HepG2 (cell line): ENCODE measurements around the gene MAP3K7CL. TPM values are rescaled to one million over a fixed set of nuclear protein-coding genes. Genes with fewer than 3 reads are reported as not detected.
A peak's percentile ranks its signal among the peaks of the same experiment; 100 is the strongest.

Source experiments
- CCDC6 ChIP-seq: sonication (generic); formaldehyde crosslinking; IDR thresholded peaks from 2 replicates; pipeline ENCODE4 v1.8.1; 2022; ENCODE audit warnings: mild to moderate bottlenecking, missing genetic modification reagents, moderate library complexity
- CEBPG ChIP-seq: IDR thresholded peaks from 2 replicates; pipeline ENCODE4 v1.6.1; 2016
- FOXA3 ChIP-seq: IDR thresholded peaks from 2 replicates; pipeline ENCODE4 v1.6.1; 2016; ENCODE audit warnings: missing genetic modification reagents, missing compliant biosample characterization
- FOXK2 ChIP-seq: fragments of 450-650 bp; IDR thresholded peaks from 2 replicates; pipeline ENCODE4 v1.6.1; 2016
- GLI4 ChIP-seq: sonication (generic); formaldehyde crosslinking; IDR thresholded peaks from 2 replicates; pipeline ENCODE4 v1.5.1; 2020; ENCODE audit warnings: missing genetic modification reagents, mild to moderate bottlenecking, moderate library complexity, borderline replicate concordance
- HNRNPLL ChIP-seq: fragments of 200-400 bp; formaldehyde crosslinking; IDR thresholded peaks from 2 replicates; pipeline ENCODE4 v1.6.1; 2017; ENCODE audit warnings: mild to moderate bottlenecking, low read depth, low read length; ENCODE audit not compliant: poor library complexity, severe bottlenecking
- IRF2 ChIP-seq: IDR thresholded peaks from 2 replicates; pipeline ENCODE4 v1.6.1; 2018; ENCODE audit warnings: missing genetic modification reagents, missing compliant biosample characterization
- JDP2 ChIP-seq: sonication (generic); formaldehyde crosslinking; IDR thresholded peaks from 2 replicates; pipeline ENCODE4 v1.8.1; 2022; ENCODE audit warnings: missing genetic modification reagents, borderline replicate concordance
- KDM5A ChIP-seq: fragments of 200-600 bp; sonication (generic); IDR thresholded peaks from 2 replicates; pipeline ENCODE4 v1.7.0; 2018; ENCODE audit warnings: antibody characterized with exemption, mild to moderate bottlenecking, low read length, borderline replicate concordance
- NFRKB ChIP-seq: fragments of 450-650 bp; IDR thresholded peaks from 2 replicates; pipeline ENCODE4 v1.6.1; 2017
- PHF20 ChIP-seq: sonication (generic); formaldehyde crosslinking; IDR thresholded peaks from 2 replicates; pipeline ENCODE4 v1.5.0; 2020; ENCODE audit warnings: mild to moderate bottlenecking, missing genetic modification reagents
- POGZ ChIP-seq: sonication (generic); formaldehyde crosslinking; IDR thresholded peaks from 2 replicates; pipeline ENCODE4 v1.4.0; 2020; ENCODE audit warnings: mild to moderate bottlenecking, missing genetic modification reagents
- RAD21 ChIP-seq: fragments of 450-650 bp; formaldehyde crosslinking; IDR thresholded peaks from 2 replicates; pipeline ENCODE4 v1.5.0; 2020; ENCODE audit warnings: mild to moderate bottlenecking
- RFX3 ChIP-seq: IDR thresholded peaks from 2 replicates; pipeline ENCODE4 v1.6.1; 2016; ENCODE audit warnings: missing biosample characterization, missing genetic modification reagents
- SALL1 ChIP-seq: sonication (generic); formaldehyde crosslinking; IDR thresholded peaks from 2 replicates; pipeline ENCODE4 v1.8.0; 2022; ENCODE audit warnings: mild to moderate bottlenecking, missing genetic modification reagents
- SP1 ChIP-seq, 2 experiments: fragments of 450-650 bp in 1 of 2; sonication (generic) in 1 of 2; formaldehyde crosslinking in 1 of 2; IDR thresholded peaks; 2 replicates each; pipeline versions ENCODE4 v1.4.0 to v1.6.1; 2016 to 2020; ENCODE audit warnings: missing genetic modification reagents in 1 of 2
- TP53 ChIP-seq: sonication (generic); formaldehyde crosslinking; conservative IDR thresholded peaks from 2 replicates; pipeline ENCODE4 v1.4.0; 2020; ENCODE audit warnings: missing genetic modification reagents
- ZFX ChIP-seq: sonication (generic); formaldehyde crosslinking; IDR thresholded peaks from 2 replicates; pipeline ENCODE4 v1.4.0; 2020; ENCODE audit warnings: mild to moderate bottlenecking, low read depth, missing genetic modification reagents, moderate library complexity
- ZNF101 ChIP-seq: sonication (generic); formaldehyde crosslinking; IDR thresholded peaks from 2 replicates; pipeline ENCODE4 v1.4.0; 2020; ENCODE audit warnings: mild to moderate bottlenecking, low read depth, missing genetic modification reagents, borderline replicate concordance
- ZNF253 ChIP-seq: sonication (generic); formaldehyde crosslinking; IDR thresholded peaks from 2 replicates; pipeline ENCODE4 v1.8.0; 2022; ENCODE audit warnings: mild to moderate bottlenecking, missing genetic modification reagents, borderline replicate concordance
- ZNF329 ChIP-seq: sonication (generic); formaldehyde crosslinking; IDR thresholded peaks from 2 replicates; pipeline ENCODE4 v1.9.0; 2021; ENCODE audit warnings: low read depth, mild to moderate bottlenecking, missing genetic modification reagents
- ZNF431 ChIP-seq: sonication (generic); formaldehyde crosslinking; IDR thresholded peaks from 2 replicates; pipeline ENCODE4 v1.9.0; 2022; ENCODE audit warnings: missing genetic modification reagents, low read depth, mild to moderate bottlenecking, borderline replicate concordance
- ZNF484 ChIP-seq: sonication (generic); formaldehyde crosslinking; IDR thresholded peaks from 2 replicates; pipeline ENCODE4 v1.5.1; 2020; ENCODE audit warnings: mild to moderate bottlenecking, low read depth, missing genetic modification reagents, borderline replicate concordance
- ZNF709 ChIP-seq: sonication (generic); formaldehyde crosslinking; IDR thresholded peaks from 2 replicates; pipeline ENCODE4 v1.5.0; 2020; ENCODE audit warnings: mild to moderate bottlenecking, missing genetic modification reagents
- polyA plus RNA-seq, 8 experiments: library from polyadenylated mRNA; depleted of rRNA in 3 of 8; stranded (reverse) in 7 of 8; unstranded in 1 of 8; fragments of >200 nt; fragmentation: Illumina TruSeq in 4 of 8; extraction: Trizol in 4 of 8; gene quantifications; 2 replicates each; pipeline versions ENCODE4 v1.2.1 to v1.2.3, GENCODE V29; 2011 to 2016; ENCODE audit warnings: low read depth in 4 of 8, missing spikeins in 1 of 8, mixed read lengths in 1 of 8; ENCODE audit not compliant: insufficient read depth in 1 of 8
- total RNA-seq, 5 experiments: library from RNA; depleted of rRNA; stranded (reverse); fragments of >200 nt; fragmentation: Illumina TruSeq; extraction: Trizol; gene quantifications; 2 replicates each; pipeline ENCODE4 v1.2.3, GENCODE V29; 2016; ENCODE audit warnings: low read depth in 1 of 5
- TF ChIP-seq, protein P1 (sequence below): sonication (generic); formaldehyde crosslinking; IDR thresholded peaks from 2 replicates; pipeline ENCODE4 v1.5.1; 2020; ENCODE audit warnings: missing genetic modification reagents, mild to moderate bottlenecking, borderline replicate concordance
- TF ChIP-seq, protein P2 (sequence below): sonication (generic); formaldehyde crosslinking; IDR thresholded peaks from 2 replicates; pipeline ENCODE4 v1.8.0; 2022; ENCODE audit warnings: missing genetic modification reagents, mild to moderate bottlenecking, borderline replicate concordance
- TF ChIP-seq, protein P3 (sequence below): IDR thresholded peaks from 2 replicates; pipeline ENCODE4 v1.6.1; 2016
- TF ChIP-seq, protein P4 (sequence below): IDR thresholded peaks from 2 replicates; pipeline ENCODE4 v1.6.1; 2016; ENCODE audit warnings: mild to moderate bottlenecking

The MAP3K7CL gene
- total and polyA plus RNA-seq, 2 of the 13 experiments (the other 11 are each of a cell fraction or from before 2014, with no cell fraction given): 0.04 to 0.15 TPM

DNA sequence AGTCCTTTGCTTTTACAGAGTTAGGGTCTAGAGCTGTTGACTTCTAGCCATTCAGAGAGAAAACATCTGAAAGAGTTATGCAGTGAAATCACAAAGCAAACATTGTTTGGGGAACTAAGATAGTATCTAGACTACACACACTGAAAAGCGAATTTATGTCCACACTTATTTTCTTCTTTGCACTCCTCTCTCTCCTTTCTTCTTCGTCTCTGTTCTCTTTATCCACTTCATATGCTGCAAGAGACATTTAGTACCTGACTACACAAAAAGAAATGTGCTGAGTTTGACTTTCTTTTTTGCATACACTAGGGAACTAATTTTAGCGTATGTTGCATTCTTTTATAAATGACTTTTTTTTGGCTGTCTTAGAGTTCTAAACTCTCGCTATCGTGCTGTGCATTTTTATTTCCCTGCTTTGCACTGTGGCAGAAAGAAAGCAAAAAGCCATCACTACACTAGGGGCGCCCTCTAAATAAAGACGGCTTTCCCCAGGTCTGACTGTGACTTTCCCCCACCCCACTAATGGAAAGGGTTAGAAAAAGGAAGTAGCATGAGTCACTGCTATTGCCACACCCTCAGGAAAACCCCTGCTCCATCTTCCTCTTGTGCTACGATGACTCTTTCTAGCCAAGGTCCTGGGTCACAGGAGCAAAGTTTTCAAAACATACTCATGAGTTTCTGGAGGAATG is 65.7 kb downstream of the MAP3K7CL start (continued):
- TF ChIP-seq ZNF329 (no peak), FOXA3 (0 out of 2 replicates have a peak, but pooled peaks have one; percentile 4), ZNF709 (no peak), ZNF431 (CRISPR knock-in tag) (no peak), SALL1 (CRISPR knock-in tag) (no peak), CCDC6 (no peak), NFRKB (no peak), HNRNPLL (no peak), ZNF101 (CRISPR knock-in tag) (no peak), GLI4 (CRISPR knock-in tag) (no peak), ZNF484 (no peak), RFX3 (no peak), SP1 (IDR thresholded peaks at IDR 0.05) (no peak), SP1 (CRISPR knock-in tag; IDR thresholded peaks at IDR 0.05) (no peak), JDP2 (no peak), RAD21 (CRISPR knock-in tag) (no peak), TP53 (no peak), POGZ (CRISPR knock-in tag) (0 out of 2 replicates have a peak, but pooled peaks have one; percentile 24), KDM5A (no peak), IRF2 (CRISPR knock-in tag) (no peak), ZFX (no peak), PHF20 (no peak), CEBPG (peak; percentile 50), ZNF253 (CRISPR knock-in tag) (no peak), FOXK2 (no peak)
- TF ChIP-seq, protein P1, sequence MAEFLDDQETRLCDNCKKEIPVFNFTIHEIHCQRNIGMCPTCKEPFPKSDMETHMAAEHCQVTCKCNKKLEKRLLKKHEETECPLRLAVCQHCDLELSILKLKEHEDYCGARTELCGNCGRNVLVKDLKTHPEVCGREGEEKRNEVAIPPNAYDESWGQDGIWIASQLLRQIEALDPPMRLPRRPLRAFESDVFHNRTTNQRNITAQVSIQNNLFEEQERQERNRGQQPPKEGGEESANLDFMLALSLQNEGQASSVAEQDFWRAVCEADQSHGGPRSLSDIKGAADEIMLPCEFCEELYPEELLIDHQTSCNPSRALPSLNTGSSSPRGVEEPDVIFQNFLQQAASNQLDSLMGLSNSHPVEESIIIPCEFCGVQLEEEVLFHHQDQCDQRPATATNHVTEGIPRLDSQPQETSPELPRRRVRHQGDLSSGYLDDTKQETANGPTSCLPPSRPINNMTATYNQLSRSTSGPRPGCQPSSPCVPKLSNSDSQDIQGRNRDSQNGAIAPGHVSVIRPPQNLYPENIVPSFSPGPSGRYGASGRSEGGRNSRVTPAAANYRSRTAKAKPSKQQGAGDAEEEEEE: no peak
- TF ChIP-seq, protein P2, sequence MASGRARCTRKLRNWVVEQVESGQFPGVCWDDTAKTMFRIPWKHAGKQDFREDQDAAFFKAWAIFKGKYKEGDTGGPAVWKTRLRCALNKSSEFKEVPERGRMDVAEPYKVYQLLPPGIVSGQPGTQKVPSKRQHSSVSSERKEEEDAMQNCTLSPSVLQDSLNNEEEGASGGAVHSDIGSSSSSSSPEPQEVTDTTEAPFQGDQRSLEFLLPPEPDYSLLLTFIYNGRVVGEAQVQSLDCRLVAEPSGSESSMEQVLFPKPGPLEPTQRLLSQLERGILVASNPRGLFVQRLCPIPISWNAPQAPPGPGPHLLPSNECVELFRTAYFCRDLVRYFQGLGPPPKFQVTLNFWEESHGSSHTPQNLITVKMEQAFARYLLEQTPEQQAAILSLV (CRISPR knock-in tag): no peak
- TF ChIP-seq, protein P3, sequence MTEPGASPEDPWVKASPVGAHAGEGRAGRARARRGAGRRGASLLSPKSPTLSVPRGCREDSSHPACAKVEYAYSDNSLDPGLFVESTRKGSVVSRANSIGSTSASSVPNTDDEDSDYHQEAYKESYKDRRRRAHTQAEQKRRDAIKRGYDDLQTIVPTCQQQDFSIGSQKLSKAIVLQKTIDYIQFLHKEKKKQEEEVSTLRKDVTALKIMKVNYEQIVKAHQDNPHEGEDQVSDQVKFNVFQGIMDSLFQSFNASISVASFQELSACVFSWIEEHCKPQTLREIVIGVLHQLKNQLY (CRISPR knock-in tag): no peak
- TF ChIP-seq, protein P4, sequence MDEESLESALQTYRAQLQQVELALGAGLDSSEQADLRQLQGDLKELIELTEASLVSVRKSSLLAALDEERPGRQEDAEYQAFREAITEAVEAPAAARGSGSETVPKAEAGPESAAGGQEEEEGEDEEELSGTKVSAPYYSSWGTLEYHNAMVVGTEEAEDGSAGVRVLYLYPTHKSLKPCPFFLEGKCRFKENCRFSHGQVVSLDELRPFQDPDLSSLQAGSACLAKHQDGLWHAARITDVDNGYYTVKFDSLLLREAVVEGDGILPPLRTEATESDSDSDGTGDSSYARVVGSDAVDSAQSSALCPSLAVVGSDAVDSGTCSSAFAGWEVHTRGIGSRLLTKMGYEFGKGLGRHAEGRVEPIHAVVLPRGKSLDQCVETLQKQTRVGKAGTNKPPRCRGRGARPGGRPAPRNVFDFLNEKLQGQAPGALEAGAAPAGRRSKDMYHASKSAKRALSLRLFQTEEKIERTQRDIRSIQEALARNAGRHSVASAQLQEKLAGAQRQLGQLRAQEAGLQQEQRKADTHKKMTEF (CRISPR knock-in tag): 0 out of 2 replicates have a peak, but pooled peaks have one; percentile 15
